ENCODE results near the gene TNF.
A peak's percentile ranks its signal among the peaks of the same experiment; 100 is the strongest.

DNA sequence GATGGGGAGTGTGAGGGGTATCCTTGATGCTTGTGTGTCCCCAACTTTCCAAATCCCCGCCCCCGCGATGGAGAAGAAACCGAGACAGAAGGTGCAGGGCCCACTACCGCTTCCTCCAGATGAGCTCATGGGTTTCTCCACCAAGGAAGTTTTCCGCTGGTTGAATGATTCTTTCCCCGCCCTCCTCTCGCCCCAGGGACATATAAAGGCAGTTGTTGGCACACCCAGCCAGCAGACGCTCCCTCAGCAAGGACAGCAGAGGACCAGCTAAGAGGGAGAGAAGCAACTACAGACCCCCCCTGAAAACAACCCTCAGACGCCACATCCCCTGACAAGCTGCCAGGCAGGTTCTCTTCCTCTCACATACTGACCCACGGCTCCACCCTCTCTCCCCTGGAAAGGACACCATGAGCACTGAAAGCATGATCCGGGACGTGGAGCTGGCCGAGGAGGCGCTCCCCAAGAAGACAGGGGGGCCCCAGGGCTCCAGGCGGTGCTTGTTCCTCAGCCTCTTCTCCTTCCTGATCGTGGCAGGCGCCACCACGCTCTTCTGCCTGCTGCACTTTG is at the start of gene TNF:
- TF ChIP-seq, protein P1, sequence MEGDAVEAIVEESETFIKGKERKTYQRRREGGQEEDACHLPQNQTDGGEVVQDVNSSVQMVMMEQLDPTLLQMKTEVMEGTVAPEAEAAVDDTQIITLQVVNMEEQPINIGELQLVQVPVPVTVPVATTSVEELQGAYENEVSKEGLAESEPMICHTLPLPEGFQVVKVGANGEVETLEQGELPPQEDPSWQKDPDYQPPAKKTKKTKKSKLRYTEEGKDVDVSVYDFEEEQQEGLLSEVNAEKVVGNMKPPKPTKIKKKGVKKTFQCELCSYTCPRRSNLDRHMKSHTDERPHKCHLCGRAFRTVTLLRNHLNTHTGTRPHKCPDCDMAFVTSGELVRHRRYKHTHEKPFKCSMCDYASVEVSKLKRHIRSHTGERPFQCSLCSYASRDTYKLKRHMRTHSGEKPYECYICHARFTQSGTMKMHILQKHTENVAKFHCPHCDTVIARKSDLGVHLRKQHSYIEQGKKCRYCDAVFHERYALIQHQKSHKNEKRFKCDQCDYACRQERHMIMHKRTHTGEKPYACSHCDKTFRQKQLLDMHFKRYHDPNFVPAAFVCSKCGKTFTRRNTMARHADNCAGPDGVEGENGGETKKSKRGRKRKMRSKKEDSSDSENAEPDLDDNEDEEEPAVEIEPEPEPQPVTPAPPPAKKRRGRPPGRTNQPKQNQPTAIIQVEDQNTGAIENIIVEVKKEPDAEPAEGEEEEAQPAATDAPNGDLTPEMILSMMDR (IDR thresholded peaks at IDR 0.05): no peak
- TF ChIP-seq POLR2A (IDR thresholded peaks at IDR 0.05): peak; percentile 71
